ENCODE data around the gene MEIKIN.

DNA sequence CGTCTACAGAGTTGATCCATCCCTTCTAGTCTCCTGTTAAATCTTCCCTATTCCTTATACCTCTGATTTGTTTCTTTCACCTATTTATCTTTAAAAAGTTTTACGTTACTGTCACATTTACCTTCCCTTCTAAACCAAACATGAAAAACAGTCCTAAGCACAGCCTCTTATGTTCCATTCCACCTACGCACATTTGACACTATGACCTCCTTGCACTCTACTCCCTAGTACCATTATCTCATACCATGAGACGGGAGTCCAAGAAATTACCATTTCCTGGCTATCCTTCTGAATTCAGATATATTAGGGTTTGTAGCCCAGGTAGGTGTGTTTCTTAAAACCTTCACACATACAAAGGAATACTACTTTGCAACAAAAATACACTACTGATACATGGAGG, 173.8 kb downstream of the MEIKIN start:
- TF ChIP-seq, protein P1, sequence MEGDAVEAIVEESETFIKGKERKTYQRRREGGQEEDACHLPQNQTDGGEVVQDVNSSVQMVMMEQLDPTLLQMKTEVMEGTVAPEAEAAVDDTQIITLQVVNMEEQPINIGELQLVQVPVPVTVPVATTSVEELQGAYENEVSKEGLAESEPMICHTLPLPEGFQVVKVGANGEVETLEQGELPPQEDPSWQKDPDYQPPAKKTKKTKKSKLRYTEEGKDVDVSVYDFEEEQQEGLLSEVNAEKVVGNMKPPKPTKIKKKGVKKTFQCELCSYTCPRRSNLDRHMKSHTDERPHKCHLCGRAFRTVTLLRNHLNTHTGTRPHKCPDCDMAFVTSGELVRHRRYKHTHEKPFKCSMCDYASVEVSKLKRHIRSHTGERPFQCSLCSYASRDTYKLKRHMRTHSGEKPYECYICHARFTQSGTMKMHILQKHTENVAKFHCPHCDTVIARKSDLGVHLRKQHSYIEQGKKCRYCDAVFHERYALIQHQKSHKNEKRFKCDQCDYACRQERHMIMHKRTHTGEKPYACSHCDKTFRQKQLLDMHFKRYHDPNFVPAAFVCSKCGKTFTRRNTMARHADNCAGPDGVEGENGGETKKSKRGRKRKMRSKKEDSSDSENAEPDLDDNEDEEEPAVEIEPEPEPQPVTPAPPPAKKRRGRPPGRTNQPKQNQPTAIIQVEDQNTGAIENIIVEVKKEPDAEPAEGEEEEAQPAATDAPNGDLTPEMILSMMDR (IDR thresholded peaks at IDR 0.05; ENCODE audit: low read depth, low read length): no peak
- TF ChIP-seq, protein P2, sequence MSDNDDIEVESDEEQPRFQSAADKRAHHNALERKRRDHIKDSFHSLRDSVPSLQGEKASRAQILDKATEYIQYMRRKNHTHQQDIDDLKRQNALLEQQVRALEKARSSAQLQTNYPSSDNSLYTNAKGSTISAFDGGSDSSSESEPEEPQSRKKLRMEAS (IDR thresholded peaks at IDR 0.05; ENCODE audit: low read depth, low read length): no peak
- TF ChIP-seq MYC (IDR thresholded peaks at IDR 0.05; ENCODE audit: low read depth, low read length): no peak

All from NB4 (cell line).